GM19099 (cell line): ENCODE measurements around the gene RPL13.

Experiments used
- POLR2A ChIP-seq: IDR thresholded peaks from 3 replicates; pipeline ENCODE4 v1.6.1; 2011; ENCODE audit warnings: low read depth; ENCODE audit not compliant: insufficient read length; ENCODE audit errors: extremely low read depth

RPL13 gene

DNA sequence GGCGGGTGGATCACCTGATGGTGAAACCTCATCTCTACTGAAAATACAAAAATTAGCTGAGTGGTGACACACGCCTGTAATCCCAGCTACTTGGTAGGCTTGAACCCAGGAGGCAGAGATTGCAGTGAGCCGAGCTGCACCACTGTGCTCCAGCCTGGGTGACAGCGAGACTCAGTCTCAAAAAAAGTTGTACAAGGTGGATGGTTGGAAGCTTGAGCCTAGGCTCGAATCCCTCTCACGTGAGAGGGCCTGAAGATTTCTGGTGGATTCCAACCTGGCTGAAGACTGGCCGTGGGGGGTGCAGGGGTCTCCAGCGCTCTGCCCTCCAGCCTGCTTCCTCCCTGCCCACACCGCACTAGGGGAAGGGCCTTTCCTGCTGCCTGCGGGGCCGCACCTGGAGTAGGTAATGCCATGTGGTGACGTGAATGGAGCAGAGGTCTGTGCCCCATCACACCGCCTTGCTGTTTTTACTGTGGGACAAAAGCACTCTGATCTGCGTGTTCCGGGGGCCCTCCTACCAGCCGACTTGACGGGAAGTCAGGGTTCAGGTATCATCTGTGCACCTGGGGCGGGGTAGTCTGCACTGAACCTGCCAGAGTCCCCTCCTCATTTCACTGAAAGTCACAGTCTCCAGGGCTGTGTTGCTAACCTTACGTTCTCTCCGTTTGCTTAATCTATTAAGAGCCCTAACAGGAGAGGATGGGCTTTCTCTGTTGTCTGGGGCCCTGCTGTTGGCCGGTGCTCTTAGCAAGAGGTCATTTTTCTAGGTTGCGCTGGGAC is 4.2 kb downstream of the RPL13 start:
- TF ChIP-seq POLR2A: peak; percentile 49

DNA sequence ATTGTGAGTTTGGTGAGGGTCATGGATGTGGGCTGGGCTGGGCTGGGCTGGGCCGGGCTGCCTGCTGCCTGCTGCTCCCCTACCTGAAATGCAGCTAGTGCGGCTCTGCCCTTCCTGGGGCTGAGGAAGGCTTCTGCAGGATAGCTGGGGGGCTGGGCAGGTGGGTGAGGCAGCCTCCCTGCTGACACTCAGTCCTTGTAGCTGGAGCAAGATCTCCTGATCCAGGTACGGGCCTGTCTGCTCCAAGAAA is 4.7 kb downstream of the RPL13 start:
- no peak for TF ChIP-seq POLR2A

DNA sequence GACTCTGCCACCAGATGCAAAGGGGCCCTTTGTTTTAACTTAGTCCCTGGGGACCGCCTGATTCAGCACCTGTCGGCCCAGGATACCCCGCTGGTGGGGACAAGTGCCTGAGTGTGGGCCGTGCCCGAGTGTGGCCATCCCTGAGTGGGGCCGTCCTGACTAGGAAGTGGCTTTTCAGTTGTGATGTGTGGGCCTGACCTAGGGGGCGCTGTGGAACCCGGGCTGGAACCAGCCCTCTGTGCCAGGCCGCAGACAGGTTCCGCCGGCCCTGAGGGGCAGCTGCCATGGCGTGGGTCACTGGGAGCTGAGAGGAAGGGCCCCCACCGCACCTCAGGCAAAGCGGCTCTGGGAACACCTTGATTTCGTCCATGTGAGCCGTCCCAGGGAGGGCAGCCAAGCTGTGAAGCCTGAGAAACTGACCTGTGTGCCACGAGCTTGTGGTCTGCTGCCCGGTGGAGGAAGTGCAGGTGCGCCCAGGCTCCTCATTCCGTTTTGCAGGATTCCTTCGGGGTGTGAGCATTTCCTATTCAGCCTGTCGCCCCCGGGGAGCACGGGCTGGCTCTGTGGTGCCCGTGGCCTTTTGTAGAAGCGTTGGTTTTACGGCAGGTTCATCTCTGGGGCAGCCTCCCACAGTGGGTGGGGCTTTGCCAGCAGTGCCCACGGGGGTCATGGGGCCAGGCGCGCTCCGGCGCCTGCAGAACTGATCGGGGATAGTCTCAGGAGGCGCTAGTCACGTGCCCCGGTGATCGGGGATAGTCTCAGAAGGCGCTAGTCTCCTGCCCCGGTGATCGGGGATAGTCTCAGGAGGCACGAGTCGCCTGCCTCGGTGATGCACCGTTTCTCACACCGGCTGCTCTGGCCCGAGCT is 5.3 kb downstream of the RPL13 start:
- no peak for TF ChIP-seq POLR2A

DNA sequence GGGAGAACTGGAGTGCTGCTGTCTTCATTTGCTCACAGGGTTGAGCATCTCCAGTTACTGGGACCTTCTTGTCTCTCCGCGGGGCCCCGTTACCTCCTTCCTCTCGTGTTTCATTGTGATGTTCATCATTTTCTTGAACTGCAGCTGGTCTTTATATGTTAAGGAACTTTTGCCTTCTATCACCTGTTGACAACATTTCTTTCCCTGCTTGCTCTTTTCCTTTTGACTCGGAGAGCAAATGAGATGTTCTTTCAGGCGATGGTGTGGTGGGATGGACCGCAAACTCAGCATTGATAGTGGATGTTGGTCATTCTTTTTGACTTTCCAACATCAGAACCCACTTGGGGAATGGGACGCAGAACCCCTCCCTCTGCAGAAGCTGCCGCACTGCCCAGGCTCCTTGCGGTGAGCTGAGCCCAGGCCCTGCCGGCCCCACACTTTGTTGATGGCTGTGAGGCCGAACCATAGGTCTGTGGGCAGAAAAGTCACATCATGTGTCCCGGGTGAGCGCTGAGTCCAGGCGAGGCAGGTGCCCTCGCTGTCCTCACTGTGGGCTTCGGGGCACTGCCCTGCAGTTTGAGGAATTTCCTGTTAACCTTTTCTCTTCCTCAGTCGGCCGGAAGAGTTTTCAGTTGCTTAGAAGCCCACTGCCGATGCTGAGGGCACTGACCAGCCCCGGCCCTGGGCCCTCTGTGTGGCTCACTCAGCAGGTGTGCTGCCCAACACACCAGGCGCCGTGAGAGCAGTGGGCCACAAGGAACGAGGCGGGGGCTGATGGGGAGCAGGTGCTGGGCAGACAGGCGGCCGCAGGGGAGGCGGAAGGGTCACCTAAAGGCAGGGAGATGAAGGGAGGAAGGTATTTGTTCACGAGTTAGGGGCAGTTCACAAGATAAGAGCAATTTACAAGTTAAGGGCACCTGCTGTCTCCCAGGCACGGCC is 7.4 kb downstream of the RPL13 start:
- TF ChIP-seq POLR2A: no peak

DNA sequence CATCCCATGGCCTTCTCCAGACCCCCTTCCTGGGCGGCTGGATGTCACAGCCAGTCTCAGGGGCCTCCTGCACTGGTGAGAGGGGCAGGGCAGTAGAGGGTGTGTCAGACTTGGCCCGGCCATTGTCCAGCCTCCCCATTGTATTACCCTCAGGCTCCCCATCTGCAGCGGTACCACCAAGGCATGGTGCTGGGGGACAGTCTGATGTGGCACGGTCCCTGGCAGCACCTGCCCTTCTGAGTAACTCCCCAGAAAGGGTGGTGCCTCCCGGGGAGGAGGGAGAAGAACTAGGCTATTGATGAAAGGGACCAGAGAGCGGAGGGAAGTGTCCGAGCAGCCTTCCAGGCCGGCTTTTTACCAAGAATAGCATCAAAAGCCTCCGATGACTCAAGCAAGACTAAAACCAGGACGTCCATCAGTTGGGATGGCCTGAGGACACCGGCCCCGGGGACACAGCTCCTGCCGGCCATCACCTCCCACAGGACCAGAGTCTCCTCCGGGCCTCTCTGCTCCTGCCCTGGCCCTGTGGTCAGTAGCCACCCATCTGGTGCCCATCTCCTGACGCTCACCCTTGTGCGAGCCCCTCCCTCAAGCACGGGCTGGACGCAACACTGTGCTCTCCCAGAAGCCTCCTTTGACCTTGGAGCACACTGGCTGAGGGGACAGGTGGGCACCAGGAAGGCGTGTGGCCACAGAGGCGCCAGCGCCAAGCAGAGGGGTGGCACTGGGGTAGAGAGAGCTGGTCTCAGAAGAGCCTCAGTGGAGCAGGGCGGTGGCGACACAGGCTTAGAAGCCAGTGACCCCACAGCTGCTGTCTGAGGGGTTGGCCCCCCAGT is 9.2 kb downstream of the RPL13 start:
- TF ChIP-seq POLR2A: no peak

DNA sequence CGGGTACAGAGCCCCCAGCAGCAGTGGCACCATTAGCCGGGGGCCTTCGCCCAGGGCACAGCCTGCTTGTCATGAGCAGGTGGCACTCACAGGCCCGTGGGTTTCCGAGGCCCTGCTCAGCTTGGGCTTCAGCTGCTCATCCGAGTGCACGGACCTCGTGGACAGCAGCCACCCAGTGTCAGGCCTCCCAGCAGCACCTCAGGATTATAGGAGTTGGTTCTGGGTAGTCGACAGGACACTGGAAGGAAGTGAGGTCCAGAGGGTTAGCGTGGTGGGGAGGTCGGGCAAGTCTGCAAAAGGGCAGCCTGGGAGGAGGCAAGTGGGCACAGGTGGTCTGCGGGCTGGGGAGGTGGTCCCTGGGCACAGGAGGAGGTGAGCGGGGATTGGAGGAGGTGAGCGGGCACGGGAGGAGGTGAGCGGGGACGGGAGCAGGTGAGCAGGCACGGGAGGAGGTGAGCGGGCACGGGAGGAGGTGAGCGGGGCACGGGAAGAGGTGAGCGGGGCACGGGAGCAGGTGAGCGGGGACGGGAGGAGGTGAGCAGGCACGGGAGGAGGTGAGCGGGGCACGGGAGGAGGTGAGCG is 10.0 kb downstream of the RPL13 start:
- no peak for TF ChIP-seq POLR2A

DNA sequence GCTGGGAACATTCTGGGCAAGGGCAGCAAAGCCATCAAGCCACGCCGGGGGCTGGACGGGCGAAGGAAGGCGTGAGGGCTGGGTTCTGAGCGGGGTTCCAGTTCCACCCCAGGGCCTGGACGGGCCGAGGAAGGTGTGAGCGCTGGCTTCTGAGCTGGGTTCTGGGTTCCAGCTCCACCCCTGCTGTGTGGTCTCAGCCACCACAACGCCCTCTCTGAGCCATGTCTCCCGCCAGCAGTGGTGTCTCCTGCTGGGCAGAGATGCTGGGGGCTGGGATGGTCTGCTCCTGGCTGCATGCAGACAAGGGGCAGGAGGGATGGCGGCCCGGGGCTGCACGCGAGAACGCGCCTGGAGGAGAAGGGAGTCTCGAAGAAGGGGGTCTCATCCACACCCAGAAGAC is 11.2 kb downstream of the RPL13 start:
- no peak for TF ChIP-seq POLR2A

DNA sequence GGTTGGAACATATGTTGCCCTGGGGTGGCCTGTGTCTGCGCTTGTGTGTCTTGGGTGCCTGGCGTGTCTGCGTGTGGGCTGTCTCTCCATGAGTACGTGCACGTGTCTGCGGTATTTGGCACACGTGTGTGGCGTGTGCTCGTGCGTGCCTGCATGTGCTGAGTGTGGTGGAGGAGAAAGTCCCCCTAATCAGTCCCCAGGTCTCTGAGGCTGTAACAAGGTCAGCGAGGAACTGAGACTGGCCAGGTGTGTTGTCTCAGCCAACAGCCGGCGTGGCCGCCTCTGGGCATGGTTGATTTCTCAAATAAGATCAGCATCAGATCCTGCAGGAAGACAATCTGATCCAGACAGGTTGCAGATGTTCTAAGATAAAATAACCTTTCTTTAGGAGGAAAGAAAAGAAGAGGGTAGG is 11.6 kb downstream of the RPL13 start:
- no peak for TF ChIP-seq POLR2A

DNA sequence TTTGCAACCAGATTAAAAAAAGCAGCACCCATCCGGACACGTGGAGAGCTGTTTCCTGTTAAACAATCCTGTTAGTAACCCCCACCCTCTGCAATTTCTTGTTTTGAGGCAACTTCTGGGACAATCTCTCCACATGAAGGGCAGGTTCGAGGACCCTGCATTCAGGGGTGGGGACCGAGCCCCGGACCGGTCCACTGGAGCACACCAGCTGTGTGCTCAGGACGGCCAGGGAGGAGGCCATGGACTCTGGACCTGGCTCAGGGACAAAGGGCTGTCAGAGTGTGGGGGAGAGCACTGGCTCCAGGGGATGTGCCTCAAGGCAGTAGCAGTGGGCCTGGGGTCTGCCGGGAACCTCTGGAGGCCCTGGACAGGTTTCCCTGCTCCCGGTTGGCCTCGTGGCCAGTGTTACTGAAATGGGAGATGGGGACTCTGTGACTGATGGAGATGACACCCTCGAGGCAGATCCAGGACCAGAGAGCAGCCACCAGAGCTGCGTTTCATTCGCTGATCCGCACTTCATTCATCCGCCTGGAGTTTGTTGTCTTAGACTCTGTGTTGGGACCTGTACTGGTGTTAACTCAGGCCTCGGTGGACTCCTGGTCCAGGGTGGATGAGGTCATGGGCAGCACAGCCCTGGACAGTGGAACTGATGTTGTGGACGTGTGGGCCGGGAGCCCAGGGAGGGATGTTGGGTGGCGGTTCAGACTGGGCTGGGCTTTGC is 12.2 kb downstream of the RPL13 start:
- no peak for TF ChIP-seq POLR2A

DNA sequence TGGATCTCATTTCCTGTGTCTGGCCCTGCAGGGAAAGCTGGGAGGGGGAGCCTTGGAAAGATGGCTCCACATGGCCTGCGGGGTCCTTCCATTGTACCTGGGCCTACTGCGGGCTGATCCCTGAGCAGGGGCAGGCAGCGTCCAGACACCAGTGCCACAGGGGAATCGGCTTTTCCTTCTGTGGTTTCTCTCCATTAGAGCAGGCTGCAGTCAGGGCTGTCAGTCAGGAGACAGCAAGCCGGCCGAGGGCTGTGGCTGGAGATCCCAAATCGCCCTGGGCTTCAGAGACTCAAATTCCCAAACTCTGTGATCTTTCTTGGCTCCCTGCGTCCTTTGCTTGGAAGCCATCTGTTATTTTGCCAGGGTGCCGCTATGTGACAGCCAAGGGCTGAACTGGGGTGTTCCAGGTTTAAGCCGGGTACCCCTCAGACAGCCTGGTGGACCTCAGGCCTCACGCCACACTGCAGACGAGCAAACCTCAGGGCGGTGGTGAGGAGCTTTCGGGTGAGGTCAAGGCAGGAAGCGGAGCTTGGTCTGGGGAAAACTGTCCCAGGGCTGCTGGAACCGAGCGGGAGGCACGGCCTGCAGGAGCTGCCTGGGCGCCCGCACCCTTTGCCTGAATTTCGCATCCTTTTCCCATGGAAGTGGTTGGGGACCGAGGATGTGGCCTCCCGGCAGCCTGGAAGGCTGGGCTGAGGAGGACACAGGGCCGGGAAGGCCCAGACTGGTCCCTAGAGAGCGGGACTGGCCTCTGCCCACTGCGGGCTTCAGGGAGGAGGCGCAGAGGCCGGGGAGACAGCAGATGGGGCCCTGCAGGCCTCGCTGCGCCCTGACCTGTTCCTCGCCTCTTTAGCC is 13.6 kb downstream of the RPL13 start:
- TF ChIP-seq POLR2A: no peak

DNA sequence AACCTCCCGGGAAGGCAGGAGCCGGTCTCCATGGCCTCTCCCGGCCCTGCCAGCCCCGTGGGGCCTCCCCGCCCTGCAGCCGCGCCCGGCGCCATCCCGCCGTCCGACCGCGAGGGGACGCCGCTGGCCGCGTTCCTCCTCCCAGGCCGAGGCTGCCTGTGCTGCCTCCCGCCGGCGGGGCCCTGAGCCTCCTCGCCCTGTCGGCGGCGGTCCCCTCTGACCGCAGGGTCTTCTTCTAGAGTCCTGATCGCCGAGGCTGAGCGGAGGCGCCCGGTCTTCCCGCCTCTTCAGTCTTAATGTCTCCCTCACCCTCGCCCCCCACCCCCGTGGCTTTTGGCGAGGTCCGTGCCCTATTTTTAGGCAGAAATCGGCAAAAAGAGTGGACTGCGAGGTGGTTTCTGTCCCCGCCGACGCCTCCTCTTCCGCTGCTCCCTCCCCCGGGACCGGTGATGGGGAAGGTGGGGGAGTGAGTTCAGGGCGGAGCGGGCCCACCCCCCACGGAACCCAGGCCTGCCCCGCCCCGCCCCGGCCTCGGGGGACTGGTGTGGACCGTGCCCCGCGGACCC is 14.3 kb downstream of the RPL13 start:
- TF ChIP-seq POLR2A: no peak
